Panc1 (cell line): ENCODE data around the gene RBMS3. TPM values are rescaled to one million over a fixed set of nuclear protein-coding genes. Genes with fewer than 3 reads are reported as not detected.

Source experiments
- ATAC-seq: fragments of 200-7000 bp; cut with Tn5 transposase; 2 replicates; pipeline ENCODE4 v1.9.1; 2020; ENCODE audit warnings: mild to moderate bottlenecking, moderate library complexity
- BruUV-seq: library from RNA; stranded (reverse); fragments of 400-500 nt; replicated peaks from 2 replicates; lab custom pipeline; 2021; lab: Mats Ljungman, UMichigan
- CTCF ChIA-PET: fragments of 300-600 bp; sonication (Branson Sonifier 250); formaldehyde crosslinking; loops from one replicate; lab custom pipeline; 2022; ENCODE audit warnings: antibody characterized with exemption; lab: Charles Lee
- POLR2A ChIA-PET: fragments of 300-600 bp; sonication (Branson Sonifier 250); formaldehyde crosslinking; loops from one replicate; lab custom pipeline; 2022; ENCODE audit warnings: antibody characterized with exemption; lab: Charles Lee
- DNase-seq: peaks from one replicate; pipeline ENCODE4 v3.0.0-alpha.2; 2010; ENCODE audit warnings: low read depth, low spot score
- H3K27ac ChIP-seq: 2 replicates; pipeline ENCODE4 v1.5.1; 2011; ENCODE audit warnings: mild to moderate bottlenecking, low read length, inconsistent platforms
- H3K27me3 ChIP-seq: fragments of 200-500 bp; sonication (Bioruptor generic); 2 replicates; pipeline ENCODE4 v1.6.0; 2014; ENCODE audit warnings: low read length, inconsistent platforms; ENCODE audit not compliant: control insufficient read depth, insufficient read depth
- H3K36me3 ChIP-seq: fragments of 200-500 bp; sonication (Bioruptor generic); 2 replicates; pipeline ENCODE4 v1.5.1; 2014; ENCODE audit warnings: inconsistent platforms, mild to moderate bottlenecking, low read length, moderate library complexity; ENCODE audit not compliant: control insufficient read depth, insufficient read depth
- H3K4me1 ChIP-seq: 2 replicates; pipeline ENCODE4 v1.5.1; 2011; ENCODE audit warnings: inconsistent platforms, mild to moderate bottlenecking, low read length, moderate library complexity; ENCODE audit not compliant: control insufficient read depth, insufficient read depth
- H3K4me3 ChIP-seq, 2 experiments: 2 replicates each; pipeline ENCODE4 v1.5.1; 2011 to 2012; ENCODE audit warnings: low read depth in 2 of 2, low read length in 2 of 2, mild to moderate bottlenecking in 2 of 2, inconsistent platforms in 1 of 2, moderate library complexity in 1 of 2
- H3K9me3 ChIP-seq: fragments of 200-500 bp; sonication (Bioruptor generic); 2 replicates; pipeline ENCODE4 v1.5.1; 2014; ENCODE audit warnings: low read depth, mild to moderate bottlenecking, inconsistent platforms, low read length, moderate library complexity; ENCODE audit not compliant: control insufficient read depth, insufficient read depth
- POLR2AphosphoS5 ChIP-seq: IDR thresholded peaks from 2 replicates; pipeline ENCODE4 v1.6.1; 2012; ENCODE audit warnings: mild to moderate bottlenecking, low read depth, low read length, moderate library complexity
- SIN3A ChIP-seq: IDR thresholded peaks from 2 replicates; pipeline ENCODE4 v1.6.1; 2012; ENCODE audit warnings: low read depth, mild to moderate bottlenecking, low read length, moderate library complexity, borderline replicate concordance; ENCODE audit not compliant: insufficient read depth
- TCF7L2 ChIP-seq: IDR thresholded peaks from 2 replicates; pipeline ENCODE4 v1.6.1; 2011; ENCODE audit warnings: mild to moderate bottlenecking, low read depth, low read length, inconsistent platforms
- in situ Hi-C: cut with HindIII; loops from 2 replicates; pipeline ENCODE4 v1.10.0; 2016; ENCODE audit warnings: low sequenced_read_pairs, low pct_unique_long_range_greater_than_20kb
- intact Hi-C: fragments of 100-400 bp; cut with micrococcal nuclease; formaldehyde crosslinking; loops from one replicate; pipeline ENCODE4 v1.10.0; 2022; ENCODE audit not compliant: unreplicated experiment
- total RNA-seq: library from RNA; stranded (reverse); gene quantifications from one replicate; pipeline ENCODE4 v1.2.1, GENCODE V29; 2021; ENCODE audit not compliant: unreplicated experiment
- TF ChIP-seq, protein P1 (sequence below): fragments of 450-650 bp; IDR thresholded peaks from 2 replicates; pipeline ENCODE4 v1.5.1; 2017; ENCODE audit warnings: mild to moderate bottlenecking
- TF ChIP-seq, protein P2 (sequence below), 2 experiments: IDR thresholded peaks; 2 replicates each; pipeline ENCODE4 v1.6.1; 2011 to 2012; ENCODE audit warnings: low read depth in 2 of 2, control low read depth in 1 of 2, low read length in 1 of 2, mild to moderate bottlenecking in 1 of 2, moderate library complexity in 1 of 2; ENCODE audit not compliant: insufficient read depth in 1 of 2

The RBMS3 gene
- total RNA-seq, 1 experiment from 2014 or later = 1.1 TPM

DNA sequence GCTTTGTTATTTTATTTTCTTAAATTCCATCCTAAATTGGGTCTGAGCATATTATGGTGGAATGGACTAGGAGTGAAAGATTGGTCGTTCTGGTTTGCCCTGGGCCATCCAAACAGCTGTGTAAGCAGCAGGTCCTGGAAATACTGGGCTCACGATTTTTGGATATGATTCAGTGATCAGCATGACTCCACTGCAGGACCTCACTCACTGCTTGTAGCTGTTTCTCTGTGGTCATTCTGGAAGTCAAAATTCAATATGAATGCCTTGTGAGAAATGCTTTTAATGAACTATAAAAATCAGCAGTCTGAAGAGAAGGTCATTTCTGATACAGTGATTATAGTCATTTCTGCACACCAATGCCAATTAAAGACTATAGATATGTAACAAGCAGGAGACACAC, 185.0 kb downstream of the RBMS3 start:
- DNase-seq (no peak), ATAC-seq (no peak)
- CTCF ChIA-PET = no interaction called here
- Histone ChIP-seq H3K27ac (no peak overlapping the region), H3K9me3 (no peaks in the 10 kb centered on the region), H3K4me1 (no peaks in the 10 kb centered on the region), H3K36me3 (no peaks in the 10 kb centered on the region), H3K27me3 (no peaks in the 10 kb centered on the region), H3K4me3 (no peak overlapping the region)
- intact Hi-C loops = no loop called here
- POLR2A ChIA-PET = no interaction called here
- TF ChIP-seq POLR2AphosphoS5 (no peak), TCF7L2 (no peak), SIN3A (no peak)
- TF ChIP-seq, protein P1, sequence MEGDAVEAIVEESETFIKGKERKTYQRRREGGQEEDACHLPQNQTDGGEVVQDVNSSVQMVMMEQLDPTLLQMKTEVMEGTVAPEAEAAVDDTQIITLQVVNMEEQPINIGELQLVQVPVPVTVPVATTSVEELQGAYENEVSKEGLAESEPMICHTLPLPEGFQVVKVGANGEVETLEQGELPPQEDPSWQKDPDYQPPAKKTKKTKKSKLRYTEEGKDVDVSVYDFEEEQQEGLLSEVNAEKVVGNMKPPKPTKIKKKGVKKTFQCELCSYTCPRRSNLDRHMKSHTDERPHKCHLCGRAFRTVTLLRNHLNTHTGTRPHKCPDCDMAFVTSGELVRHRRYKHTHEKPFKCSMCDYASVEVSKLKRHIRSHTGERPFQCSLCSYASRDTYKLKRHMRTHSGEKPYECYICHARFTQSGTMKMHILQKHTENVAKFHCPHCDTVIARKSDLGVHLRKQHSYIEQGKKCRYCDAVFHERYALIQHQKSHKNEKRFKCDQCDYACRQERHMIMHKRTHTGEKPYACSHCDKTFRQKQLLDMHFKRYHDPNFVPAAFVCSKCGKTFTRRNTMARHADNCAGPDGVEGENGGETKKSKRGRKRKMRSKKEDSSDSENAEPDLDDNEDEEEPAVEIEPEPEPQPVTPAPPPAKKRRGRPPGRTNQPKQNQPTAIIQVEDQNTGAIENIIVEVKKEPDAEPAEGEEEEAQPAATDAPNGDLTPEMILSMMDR = no peak
- TF ChIP-seq, protein P2, sequence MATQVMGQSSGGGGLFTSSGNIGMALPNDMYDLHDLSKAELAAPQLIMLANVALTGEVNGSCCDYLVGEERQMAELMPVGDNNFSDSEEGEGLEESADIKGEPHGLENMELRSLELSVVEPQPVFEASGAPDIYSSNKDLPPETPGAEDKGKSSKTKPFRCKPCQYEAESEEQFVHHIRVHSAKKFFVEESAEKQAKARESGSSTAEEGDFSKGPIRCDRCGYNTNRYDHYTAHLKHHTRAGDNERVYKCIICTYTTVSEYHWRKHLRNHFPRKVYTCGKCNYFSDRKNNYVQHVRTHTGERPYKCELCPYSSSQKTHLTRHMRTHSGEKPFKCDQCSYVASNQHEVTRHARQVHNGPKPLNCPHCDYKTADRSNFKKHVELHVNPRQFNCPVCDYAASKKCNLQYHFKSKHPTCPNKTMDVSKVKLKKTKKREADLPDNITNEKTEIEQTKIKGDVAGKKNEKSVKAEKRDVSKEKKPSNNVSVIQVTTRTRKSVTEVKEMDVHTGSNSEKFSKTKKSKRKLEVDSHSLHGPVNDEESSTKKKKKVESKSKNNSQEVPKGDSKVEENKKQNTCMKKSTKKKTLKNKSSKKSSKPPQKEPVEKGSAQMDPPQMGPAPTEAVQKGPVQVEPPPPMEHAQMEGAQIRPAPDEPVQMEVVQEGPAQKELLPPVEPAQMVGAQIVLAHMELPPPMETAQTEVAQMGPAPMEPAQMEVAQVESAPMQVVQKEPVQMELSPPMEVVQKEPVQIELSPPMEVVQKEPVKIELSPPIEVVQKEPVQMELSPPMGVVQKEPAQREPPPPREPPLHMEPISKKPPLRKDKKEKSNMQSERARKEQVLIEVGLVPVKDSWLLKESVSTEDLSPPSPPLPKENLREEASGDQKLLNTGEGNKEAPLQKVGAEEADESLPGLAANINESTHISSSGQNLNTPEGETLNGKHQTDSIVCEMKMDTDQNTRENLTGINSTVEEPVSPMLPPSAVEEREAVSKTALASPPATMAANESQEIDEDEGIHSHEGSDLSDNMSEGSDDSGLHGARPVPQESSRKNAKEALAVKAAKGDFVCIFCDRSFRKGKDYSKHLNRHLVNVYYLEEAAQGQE (IDR thresholded peaks at IDR 0.05; ENCODE audit: insufficient read depth in 1 of 2, low read depth in 2 of 2, low read length in 1 of 2) = no peak
- no TSS peak for BruUV-seq
- in situ Hi-C loops = no loop called here

DNA sequence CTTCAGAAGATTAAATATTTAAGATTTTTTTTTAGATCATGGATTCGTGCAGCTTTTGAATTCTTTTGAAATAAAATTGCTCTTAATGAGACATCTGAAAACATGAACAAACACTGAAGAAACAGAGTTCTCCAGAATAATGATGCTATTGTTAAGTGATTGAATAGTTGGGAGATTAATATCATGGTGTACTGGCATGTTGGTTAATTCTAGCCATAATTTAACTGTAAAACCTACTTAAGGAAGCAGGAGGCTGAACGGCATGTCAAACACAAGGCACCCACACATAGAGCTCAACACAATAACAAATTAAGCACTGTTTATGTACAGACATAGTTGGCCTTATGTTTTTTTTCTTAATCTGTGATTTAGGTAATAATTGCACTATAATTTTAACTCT, 185.6 kb downstream of the RBMS3 start:
- Histone ChIP-seq H3K4me3 (no peak overlapping the region), H3K27me3 (no peaks in the 10 kb centered on the region), H3K27ac (no peak overlapping the region), H3K4me1 (no peaks in the 10 kb centered on the region), H3K9me3 (no peaks in the 10 kb centered on the region), H3K36me3 (no peaks in the 10 kb centered on the region)
- POLR2A ChIA-PET = no interaction called here
- CTCF ChIA-PET = no interaction called here
- BruUV-seq = no TSS peak
- DNase-seq = no peak
- intact Hi-C loops = no loop called here
- TF ChIP-seq, protein P1 = no peak
- TF ChIP-seq, protein P2 (IDR thresholded peaks at IDR 0.05; ENCODE audit: insufficient read depth in 1 of 2, low read depth in 2 of 2, low read length in 1 of 2) = no peak
- TF ChIP-seq SIN3A = no peak
- TF ChIP-seq POLR2AphosphoS5 = no peak
- TF ChIP-seq TCF7L2 = no peak
- in situ Hi-C loops = no loop called here
- ATAC-seq = no peak
